HG03175 (cell line): ENCODE measurements around the gene SMAD1.
"Not testable (repeated sequence)": the region's sequence is repeated elsewhere in the genome, so short reads cannot be mapped to it uniquely, and the experiment has no call there.

Experiments
- ATAC-seq: cut with Tn5 transposase; IDR thresholded peaks from one replicate; pipeline ENCODE4 v1.9.1; 2021; ENCODE audit warnings: mild to moderate bottlenecking, moderate library complexity; ENCODE audit not compliant: unreplicated experiment

Gene SMAD1

DNA sequence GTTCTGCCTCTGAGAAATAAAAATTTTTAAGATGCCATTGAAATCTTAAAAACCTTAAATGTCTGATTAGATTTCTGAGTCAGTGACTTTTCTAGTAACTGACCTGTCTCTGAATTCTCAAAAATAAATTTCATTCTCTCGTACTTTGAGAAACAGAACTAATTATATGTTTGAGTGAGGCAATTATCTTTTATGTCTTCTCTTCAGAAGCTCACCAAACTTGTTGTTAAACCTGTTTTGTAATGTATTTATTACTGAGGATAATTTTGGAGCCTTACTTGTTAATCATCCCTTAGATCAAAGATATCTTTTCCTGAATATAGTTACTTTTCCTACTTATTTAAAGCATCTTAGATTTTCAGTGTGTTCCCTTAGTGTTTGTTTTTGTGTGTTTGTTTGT is 73.0 kb downstream of the SMAD1 start:
- ATAC-seq = no peak

DNA sequence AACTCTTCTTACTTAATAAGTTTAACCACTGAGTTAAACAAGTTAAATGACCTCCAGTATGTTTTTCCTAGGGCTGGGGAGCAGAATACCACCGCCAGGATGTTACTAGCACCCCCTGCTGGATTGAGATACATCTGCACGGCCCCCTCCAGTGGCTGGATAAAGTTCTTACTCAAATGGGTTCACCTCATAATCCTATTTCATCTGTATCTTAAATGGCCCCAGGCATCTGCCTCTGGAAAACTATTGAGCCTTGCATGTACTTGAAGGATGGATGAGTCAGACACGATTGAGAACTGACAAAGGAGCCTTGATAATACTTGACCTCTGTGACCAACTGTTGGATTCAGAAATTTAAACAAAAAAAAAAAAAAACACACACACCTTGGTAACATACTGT is 76.1 kb downstream of the SMAD1 start:
- ATAC-seq = peak; percentile 97

- no peak for ATAC-seq
These were observed 81.8 kb downstream of the SMAD1 start for GRCh38 chr4:145563293-145563985.

GRCh38 chr4:145564540-145564939 is 82.9 kb downstream of the SMAD1 start:
- no peak for ATAC-seq

DNA sequence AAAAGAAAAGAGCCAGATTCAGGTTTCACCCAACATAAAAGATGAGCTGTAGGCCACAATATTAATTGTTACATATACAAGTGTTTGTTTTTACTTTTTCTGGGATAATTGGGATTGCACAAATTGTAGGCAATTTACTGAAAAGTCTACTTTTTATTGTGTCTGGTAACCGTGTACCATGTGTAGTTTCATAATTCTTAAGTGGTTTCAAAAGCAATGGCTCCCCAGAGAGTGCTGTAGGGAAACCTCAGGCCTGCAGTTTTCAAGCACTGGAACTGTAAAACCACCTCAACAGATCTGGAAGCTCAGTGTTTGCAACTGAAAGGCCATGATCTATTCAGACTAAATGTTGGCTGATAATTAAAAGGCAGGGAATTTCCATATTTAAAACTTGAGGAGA is 83.7 kb downstream of the SMAD1 start:
- ATAC-seq = no peak

DNA sequence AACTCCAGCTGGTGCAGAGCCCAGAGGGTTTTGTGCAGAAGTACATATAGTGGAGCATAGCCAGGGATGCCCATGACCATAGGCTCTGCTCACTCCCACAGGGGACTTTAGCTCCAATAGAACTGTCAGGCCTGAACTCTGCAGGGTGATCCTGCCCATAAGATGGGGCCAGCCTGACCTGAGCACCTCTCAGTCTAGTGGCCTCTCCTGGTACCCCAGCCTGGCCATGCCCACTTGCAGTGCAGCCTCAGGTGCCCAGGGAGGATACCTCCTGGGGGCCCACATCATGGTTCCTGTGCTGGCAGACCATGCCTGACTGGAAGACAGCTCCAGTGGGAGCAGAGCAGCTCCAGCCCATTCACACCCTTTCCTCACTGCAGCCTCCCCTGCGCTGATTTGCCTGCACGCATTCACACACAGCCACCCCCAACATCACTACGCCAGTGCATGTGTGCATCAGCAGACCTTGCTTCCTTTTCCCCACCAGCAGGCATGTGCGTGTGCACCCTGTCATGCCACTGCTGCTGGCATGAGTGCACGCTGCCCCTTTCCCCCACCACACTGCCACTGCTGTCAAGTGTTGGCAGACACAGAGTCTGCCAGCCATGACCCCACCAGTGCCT is 84.5 kb downstream of the SMAD1 start:
- ATAC-seq = no peak

- ATAC-seq = no peak
These were observed 85.1 kb downstream of the SMAD1 start for GRCh38 chr4:145566768-145567167.

DNA sequence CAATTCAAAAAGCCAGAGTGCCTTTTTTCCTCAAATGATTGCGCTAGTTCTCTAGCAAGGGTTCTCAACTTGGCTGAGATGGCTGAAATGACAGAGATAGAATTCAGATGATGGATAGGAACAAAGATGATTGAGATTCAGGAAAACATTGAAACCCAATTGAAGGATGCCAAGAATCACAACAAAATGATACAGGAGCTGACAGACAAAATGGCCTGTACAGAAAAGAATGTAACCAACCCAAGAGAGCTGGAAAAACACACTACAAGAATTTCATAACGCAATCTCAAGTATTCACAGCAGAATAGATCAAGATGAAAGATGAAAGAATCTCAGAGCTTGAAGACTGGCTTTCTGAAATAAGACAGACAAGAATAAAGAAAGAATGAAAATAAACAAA is 85.9 kb downstream of the SMAD1 start:
- ATAC-seq = no peak

GRCh38 chr4:145574546-145574945 is 92.9 kb downstream of the SMAD1 start:
- not testable (repeated sequence) for ATAC-seq

DNA sequence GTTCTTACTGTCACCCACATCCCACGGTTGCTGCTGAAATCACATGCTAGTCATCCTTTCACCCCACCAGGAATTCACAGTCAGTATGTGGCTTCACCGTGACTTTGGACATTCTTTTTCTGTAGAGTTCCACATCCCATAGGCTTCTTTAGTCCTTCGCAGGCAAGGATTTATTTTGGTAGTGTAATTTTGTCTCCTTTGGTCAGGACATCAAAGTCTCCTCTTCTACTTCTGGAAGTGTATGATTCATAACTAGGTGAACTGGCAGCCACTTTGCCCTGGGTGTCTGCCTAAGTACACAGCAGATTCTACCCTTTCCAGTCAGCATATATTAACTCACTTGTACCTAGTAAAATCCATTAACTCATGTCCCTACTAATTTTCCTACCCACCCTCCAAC is 99.3 kb downstream of the SMAD1 start:
- no peak for ATAC-seq

DNA sequence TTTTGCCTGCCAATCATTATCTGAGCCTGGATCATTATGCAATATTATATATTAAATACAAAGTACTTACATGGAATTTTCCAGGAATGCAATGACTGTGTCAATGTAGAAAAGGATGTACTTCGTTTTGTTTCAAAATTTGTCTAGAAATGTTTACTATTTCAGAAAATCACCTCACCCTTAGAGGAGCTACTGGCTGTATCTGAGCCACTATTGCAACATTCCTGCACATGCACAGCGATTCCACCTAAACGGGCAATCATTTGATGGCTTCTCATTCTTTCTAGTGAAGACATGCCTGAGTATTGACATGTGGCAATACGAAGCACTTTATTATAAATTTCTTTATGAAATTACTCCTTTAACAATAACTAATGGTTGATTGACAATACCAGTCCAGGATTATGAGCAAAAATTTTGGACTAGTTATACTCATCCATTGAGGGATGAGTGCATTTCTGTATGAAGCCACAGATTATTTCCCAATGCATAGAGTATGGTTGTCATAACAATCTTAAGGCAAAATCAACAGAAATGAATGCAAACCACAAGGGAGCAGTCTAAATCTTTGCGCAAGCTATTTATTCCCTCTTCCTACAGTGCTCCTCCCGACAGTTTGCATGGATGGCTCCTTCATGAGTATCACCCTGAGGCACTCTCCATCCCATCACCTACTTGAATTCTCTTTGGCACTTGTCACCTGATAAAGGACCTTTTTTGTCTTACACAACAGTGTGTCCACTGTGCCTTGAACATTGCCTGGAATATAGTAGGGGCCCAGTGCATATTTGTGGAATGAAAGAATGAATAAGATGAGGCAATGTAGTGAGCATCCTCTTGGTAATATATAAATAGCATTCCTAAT is 101.8 kb downstream of the SMAD1 start:
- no peak for ATAC-seq

DNA sequence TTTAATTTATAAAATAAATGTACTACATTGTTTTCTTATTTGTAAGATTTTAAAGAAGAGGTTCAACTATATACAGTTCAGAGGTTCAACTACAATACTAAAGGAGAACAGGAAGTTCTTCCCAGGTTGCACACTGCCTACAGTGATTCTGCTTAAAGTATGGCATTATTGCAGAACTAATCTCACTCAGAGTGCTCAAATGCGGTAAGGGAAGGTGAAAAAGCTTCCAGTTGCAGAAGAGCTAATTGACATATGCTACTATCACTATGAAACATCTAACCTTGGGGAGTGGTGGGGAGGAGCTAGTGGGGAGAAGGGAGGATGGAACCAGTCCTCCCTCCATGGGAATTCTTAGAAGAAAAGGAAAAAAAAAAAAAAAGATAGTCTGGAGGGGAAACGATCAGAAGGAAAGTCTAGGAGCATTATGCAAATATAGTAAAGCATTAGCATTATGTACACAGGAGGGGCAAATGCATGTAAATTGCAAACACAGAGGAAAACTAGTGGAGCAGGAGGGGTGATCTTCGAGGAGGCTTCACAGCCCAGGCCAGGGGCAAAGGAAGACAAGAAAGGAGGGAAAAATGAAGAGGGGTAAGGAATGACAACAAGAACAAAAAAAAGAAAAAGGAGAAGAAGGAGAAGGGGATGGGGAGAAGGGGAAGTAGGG is 105.6 kb downstream of the SMAD1 start:
- no peak for ATAC-seq

- ATAC-seq = not testable (repeated sequence)
These were observed 107.7 kb downstream of the SMAD1 start for GRCh38 chr4:145589381-145589780.

DNA sequence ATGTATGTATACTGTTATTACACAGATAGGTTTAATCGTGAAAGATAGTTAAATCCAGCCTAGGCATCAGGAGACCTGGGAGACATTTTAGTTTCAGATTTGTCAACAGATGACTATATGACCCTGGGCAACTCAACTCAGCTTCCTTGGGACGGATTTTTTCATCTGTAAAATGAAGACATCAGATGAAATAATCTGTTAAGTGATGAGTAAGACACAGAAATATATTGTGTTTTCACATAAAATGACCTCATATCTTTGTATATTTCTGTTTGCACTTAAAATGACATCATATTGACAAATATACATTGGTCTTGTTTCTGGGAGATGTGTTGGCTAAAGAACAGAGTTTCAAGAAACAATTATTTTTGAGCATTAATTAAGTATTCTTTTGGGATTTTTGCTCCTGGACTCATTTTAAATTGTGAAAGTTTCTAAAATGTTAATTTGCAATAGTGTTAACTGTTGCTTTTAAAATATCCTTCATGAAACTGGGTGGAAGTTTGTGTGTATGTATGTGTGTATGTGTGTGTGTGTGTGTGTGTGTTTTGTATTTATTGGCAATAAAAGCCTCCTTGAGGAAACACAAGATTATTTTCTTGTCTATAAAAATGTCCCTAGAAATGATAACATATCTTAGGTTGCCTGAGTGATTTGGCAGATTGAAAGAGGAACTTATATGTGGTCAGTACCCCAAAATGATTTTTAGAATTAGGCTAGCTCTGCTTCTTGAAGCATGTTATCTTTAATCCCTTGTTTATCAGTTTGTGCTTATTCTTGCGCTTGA is 108.5 kb downstream of the SMAD1 start:
- ATAC-seq = no peak

- no peak for ATAC-seq
These were observed 120.6 kb downstream of the SMAD1 start for GRCh38 chr4:145602129-145602760.

- no peak for ATAC-seq
These were observed 124.3 kb downstream of the SMAD1 start for GRCh38 chr4:145605941-145606340.
